GM15510 (cell line): ENCODE results near the gene SLC45A2.

ENCODE experiments used
- POLR2A ChIP-seq: IDR thresholded peaks from 3 replicates; pipeline ENCODE4 v1.6.1; 2011; ENCODE audit warnings: borderline replicate concordance; ENCODE audit not compliant: insufficient read length; ENCODE audit errors: extremely low read depth

Gene SLC45A2

DNA sequence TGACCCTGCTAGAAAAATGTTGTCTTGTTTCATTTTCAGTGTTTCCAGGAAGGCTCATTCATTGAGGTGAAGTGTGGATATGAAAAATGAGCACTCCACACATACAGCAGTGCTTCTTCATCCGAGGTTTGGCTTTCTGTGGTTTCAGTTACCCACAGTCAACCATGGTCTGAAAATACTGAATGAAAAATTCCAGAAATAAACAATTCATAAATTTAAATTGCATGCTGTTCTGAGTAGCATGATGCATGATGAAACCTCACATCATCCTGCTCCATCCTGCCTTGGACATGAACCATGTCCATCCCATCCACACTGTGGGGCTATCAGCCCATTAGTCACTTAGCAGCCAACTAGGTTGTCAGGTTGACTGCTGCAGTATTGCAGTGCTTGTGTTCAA is 10.4 kb upstream of the SLC45A2 start:
- no peak for TF ChIP-seq POLR2A

DNA sequence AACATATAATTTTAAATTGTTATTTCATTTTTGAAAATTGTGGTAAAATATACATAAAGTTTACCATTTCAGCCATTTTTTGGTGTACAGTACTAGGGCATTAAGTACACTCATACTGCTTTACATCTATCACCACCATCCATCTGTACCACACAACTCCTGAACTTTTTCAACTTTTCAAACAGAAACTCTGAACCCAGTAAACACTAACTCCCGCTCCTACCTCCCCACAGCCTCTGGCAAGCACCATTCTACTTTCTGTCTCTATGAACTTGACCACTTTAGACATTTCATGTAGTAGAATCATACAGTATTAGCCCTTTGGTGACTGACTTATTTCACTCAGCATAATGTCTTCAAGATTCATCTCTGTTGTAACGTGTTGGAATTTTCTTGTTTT is 8.4 kb upstream of the SLC45A2 start:
- no peak for TF ChIP-seq POLR2A

GRCh38 chr5:33985447-33985846 is 954 bp upstream of the SLC45A2 start:
- TF ChIP-seq POLR2A: no peak

GRCh38 chr5:33984178-33984577 is 315 bp downstream of the SLC45A2 start:
- TF ChIP-seq POLR2A: no peak

DNA sequence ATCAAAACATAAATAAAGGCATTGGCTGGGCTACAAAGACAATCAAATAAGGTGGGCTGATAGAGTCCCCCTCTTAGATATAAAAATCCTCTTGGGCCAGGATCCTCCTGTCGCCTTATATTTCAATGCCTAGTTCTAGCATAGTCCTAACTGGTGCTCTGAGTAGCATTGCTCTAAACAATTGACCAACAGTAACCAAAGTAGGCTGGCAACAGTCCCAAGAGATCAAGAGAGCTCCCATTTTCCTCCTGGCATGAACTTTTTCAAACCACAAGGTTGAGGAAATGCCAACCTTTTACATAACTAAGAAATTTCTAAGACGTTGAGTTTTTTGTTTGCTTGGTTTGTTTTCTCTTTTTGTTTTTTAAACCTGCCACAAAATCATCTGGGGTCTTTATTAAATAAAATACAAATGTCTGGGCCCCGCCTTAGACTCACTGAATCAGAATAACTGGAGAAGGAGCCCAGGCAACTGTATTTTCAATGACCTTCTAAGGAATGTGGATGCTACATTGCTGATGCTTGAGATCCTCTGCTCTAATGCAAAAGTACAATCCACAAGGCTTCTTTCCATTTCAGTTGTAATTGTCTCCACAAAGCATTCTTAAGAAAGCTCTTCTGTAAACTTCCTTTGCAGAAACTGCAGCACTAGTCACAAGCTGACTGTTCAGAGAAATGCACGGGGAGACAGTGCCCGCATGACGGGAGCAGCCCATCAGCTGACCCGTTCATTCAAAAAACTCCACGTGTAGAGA is 2.9 kb downstream of the SLC45A2 start:
- TF ChIP-seq POLR2A: no peak

GRCh38 chr5:33980030-33980429 is 4.5 kb downstream of the SLC45A2 start:
- TF ChIP-seq POLR2A: no peak

DNA sequence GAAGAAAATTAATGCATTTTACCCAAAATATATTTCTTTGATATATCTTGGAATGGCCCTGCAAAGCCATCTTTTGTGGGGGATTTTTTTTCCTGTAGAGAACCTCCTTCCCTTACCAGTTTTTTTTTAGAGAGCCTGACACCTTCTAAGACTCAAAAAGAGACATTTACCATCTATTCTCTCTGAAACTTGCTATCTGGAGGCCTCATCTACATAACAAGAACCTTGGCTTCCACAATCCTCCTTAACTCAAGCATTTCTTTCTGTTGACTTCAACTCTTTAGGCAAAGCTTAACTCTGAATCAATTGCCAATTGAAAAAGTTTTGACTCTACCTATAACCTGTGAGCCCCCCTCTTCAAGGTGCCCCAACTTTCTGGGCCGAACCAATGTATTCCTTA is 6.2 kb downstream of the SLC45A2 start:
- TF ChIP-seq POLR2A: no peak

- no peak for TF ChIP-seq POLR2A
Measured at GRCh38 chr5:33976307-33976706, 8.2 kb downstream of the SLC45A2 start.

DNA sequence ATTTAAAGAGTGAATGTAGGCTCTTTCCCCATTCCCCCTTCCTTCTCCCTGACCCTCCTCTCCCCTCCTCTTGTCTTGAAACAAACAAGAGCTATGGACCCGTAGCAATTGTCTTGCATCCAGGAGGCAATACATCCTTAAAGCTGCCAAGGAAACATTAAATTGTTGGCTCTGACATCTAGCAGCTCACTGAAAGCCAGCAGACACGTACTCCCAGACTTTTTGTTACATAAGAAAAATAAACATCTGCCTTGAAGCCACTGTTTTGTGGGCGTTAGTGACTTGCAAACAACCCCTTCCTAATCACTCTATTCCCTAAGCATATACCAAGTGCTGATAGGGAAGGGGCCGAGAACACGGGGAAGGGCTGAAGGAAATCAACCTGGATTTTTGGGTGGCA is 8.6 kb downstream of the SLC45A2 start:
- TF ChIP-seq POLR2A: no peak

- no peak for TF ChIP-seq POLR2A
Measured at GRCh38 chr5:33973271-33973670, 11.2 kb downstream of the SLC45A2 start.

GRCh38 chr5:33969572-33970452 is 14.7 kb downstream of the SLC45A2 start:
- no peak for TF ChIP-seq POLR2A

- TF ChIP-seq POLR2A: no peak
Measured at GRCh38 chr5:33968211-33969005, 16.1 kb downstream of the SLC45A2 start.

GRCh38 chr5:33966805-33967204 is 17.7 kb downstream of the SLC45A2 start:
- TF ChIP-seq POLR2A: no peak

DNA sequence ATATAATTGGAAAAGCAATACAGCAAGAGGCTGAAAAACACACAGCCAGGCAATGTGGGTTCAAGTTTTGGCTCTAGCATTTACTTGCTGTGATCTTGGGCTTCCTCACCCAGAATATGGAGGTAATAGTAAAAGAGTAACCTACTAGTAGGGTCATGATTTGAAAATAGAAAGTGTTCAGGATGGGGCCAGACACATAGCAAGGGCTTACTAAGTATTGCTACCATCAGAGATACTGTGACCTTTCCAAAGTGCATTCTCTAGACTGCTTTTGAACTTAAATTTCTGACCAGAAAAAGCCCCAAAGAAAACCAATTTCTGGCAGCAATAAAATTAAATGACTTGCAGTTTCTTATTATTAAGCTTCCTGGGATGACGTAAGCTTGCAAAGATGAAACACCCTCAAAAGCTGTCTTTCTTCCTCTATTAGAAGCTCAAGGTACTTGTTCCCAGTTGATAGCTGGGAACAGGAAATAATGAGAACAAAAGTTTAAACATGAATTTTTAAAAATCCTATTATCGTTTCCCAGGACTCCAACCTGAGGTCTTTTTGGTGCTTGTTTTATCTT is 20.3 kb downstream of the SLC45A2 start:
- no peak for TF ChIP-seq POLR2A

DNA sequence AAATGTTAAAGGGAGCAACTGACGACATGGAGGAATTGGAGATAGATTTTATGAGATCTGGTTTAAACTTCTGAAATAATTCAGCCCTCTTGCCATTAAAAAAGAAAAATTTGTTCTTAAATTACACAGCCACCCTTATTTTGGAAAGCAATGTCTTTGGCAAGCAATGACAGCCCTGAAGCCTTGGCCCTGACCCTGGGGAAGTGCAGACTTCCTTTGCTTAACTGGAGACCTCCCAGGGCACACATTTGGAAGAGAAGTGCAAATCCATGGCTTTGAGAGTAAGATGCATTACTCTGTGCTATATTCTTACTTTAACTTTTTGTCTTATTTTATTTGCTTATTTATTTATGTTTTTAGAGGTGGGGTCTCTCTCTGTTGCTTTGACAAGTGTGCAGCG is 26.3 kb downstream of the SLC45A2 start:
- TF ChIP-seq POLR2A: no peak
